Peyer's patch (tissue), 4 donors: Measurements from ENCODE around the gene TMEM87B.

ENCODE experiments used
- CTCF ChIP-seq, 6 experiments: fragments of 450-650 bp in 4 of 6; fragments of 200-600 bp in 2 of 6; sonication (generic) in 1 of 6; IDR thresholded peaks; one replicate each; pipeline ENCODE4 v1.5.1; 2017 to 2019; ENCODE audit warnings: antibody characterized with exemption in 6 of 6, mild to moderate bottlenecking in 3 of 6, moderate library complexity in 1 of 6
- POLR2A ChIP-seq, 2 donors: fragments of 450-650 bp; IDR thresholded peaks; one replicate each; pipeline ENCODE4 v1.5.1; 2017; ENCODE audit warnings: antibody characterized with exemption in 2 of 2, mild to moderate bottlenecking in 2 of 2, moderate library complexity in 2 of 2

- TF ChIP-seq CTCF (IDR thresholded peaks at IDR 0.05) (no peak), POLR2A (IDR thresholded peaks at IDR 0.05) (no peak)
Measured at GRCh38 chr2:112084689-112085374, 29.8 kb downstream of the TMEM87B start.
